ENCODE data around the gene APMAP. TPM values are rescaled to one million over a fixed set of nuclear protein-coding genes. Genes with fewer than 3 reads are reported as not detected.
"Not testable (repeated sequence)": the region's sequence is repeated elsewhere in the genome, so short reads cannot be mapped to it uniquely, and the experiment has no call there.

Gene APMAP
- polyA plus RNA-seq, 6 donors from 2014 or later: 41.4 to 71.6 (median 48.7) TPM

GRCh38 chr20:24952376-24953208 is 40.0 kb downstream of the APMAP start:
- DNase-seq (no peak), ATAC-seq (ENCODE audit: low read depth in 2 of 2) (no peak)
- Mint-ChIP-seq H3K27me3 (peaks cover 4 to 25% (median 9%) of the 10 kb centered on the region in 3 donors), H3K9me3 (peaks cover 0 to 13% (median 6%) of the 10 kb centered on the region in 7 donors), H3K4me1 (peaks cover 13 to 22% (median 21%) of the 10 kb centered on the region in 3 donors), H3K4me3 (no peak overlapping the region), H3K27ac (peak overlapping the region in 1 of 6 donors; percentile 51), H3K36me3 (no peaks in the 10 kb centered on the region)

GRCh38 chr20:24951536-24952083 is 40.9 kb downstream of the APMAP start:
- no peak for DNase-seq
- Mint-ChIP-seq H3K4me3 (no peak overlapping the region), H3K27ac (no peak overlapping the region), H3K9me3 (peaks cover 0 to 22% (median 15%) of the 10 kb centered on the region in 7 donors), H3K36me3 (peaks cover 0 to 6% of the 10 kb centered on the region in 2 donors), H3K27me3 (peaks cover 4 to 25% (median 9%) of the 10 kb centered on the region in 3 donors), H3K4me1 (peaks cover 13 to 22% (median 21%) of the 10 kb centered on the region in 3 donors)
- ATAC-seq (ENCODE audit: low read depth in 2 of 2): no peak

GRCh38 chr20:24950836-24951525 is 41.6 kb downstream of the APMAP start:
- ATAC-seq (ENCODE audit: low read depth in 2 of 2) (no peak), DNase-seq (no peak)
- H3K27me3 Mint-ChIP-seq: peaks cover 4 to 25% (median 9%) of the 10 kb centered on the region in 3 donors
- H3K36me3 Mint-ChIP-seq: peaks cover 4 to 8% of the 10 kb centered on the region in 2 donors
- H3K9me3 Mint-ChIP-seq: peaks cover under 1 to 28% (median 21%) of the 10 kb centered on the region in 7 donors
- no peak overlapping the region for H3K4me3 Mint-ChIP-seq
- no peak overlapping the region for H3K27ac Mint-ChIP-seq
- H3K4me1 Mint-ChIP-seq: peaks cover 13 to 22% (median 21%) of the 10 kb centered on the region in 3 donors

GRCh38 chr20:24950128-24950835 is 42.3 kb downstream of the APMAP start:
- H3K27ac Mint-ChIP-seq: peak overlapping the region in 1 of 6 donors; percentile 38
- no peak for ATAC-seq (ENCODE audit: low read depth in 2 of 2)
- DNase-seq: no peak
- H3K27me3 Mint-ChIP-seq: peaks cover 4 to 25% (median 9%) of the 10 kb centered on the region in 3 donors
- no peak overlapping the region for H3K4me3 Mint-ChIP-seq
- peaks cover 11 to 13% of the 10 kb centered on the region in 2 donors for H3K36me3 Mint-ChIP-seq
- H3K4me1 Mint-ChIP-seq: peaks cover 13 to 17% (median 16%) of the 10 kb centered on the region in 3 donors
- peaks cover 7 to 35% (median 27%) of the 10 kb centered on the region in 7 donors for H3K9me3 Mint-ChIP-seq

- no peak for DNase-seq
- no peak for ATAC-seq (ENCODE audit: low read depth in 2 of 2)
- H3K27me3 Mint-ChIP-seq: peaks cover 4 to 25% (median 9%) of the 10 kb centered on the region in 3 donors
- peaks cover 9 to 13% (median 10%) of the 10 kb centered on the region in 3 donors for H3K4me1 Mint-ChIP-seq
- peaks cover 8 to 40% (median 29%) of the 10 kb centered on the region in 7 donors for H3K9me3 Mint-ChIP-seq
- no peak overlapping the region for H3K4me3 Mint-ChIP-seq
- H3K36me3 Mint-ChIP-seq: peaks cover 12 to 13% of the 10 kb centered on the region in 2 donors
- no peak overlapping the region for H3K27ac Mint-ChIP-seq
These were observed 42.8 kb downstream of the APMAP start for GRCh38 chr20:24949756-24950127.

GRCh38 chr20:24948939-24949679 is 43.4 kb downstream of the APMAP start, which contains the start of gene CST7:
TSS of gene CST7 (plus strand) at chr20:24949269. CDS start at chr20:24949506, 237 bp downstream.
- Mint-ChIP-seq H3K4me3 (peak within 1 kb of the TSS in 1 of 8 donors; percentile 44), H3K27me3 (peaks cover 5 to 25% (median 9%) of the 10 kb centered on the region in 3 donors), H3K36me3 (peaks cover 12 to 13% of the 10 kb centered on the region in 2 donors), H3K9me3 (peaks cover 8 to 44% (median 29%) of the 10 kb centered on the region in 7 donors), H3K27ac (peak within 1 kb of the TSS in 1 of 6 donors; percentile 38), H3K4me1 (peaks cover 6 to 10% (median 6%) of the 10 kb centered on the region in 3 donors)
- DNase-seq (no peak), ATAC-seq (ENCODE audit: low read depth in 2 of 2) (no peak)

GRCh38 chr20:24948396-24948938 is 44.1 kb downstream of the APMAP start:
- H3K27ac Mint-ChIP-seq; DNase-seq; H3K4me3 Mint-ChIP-seq; ATAC-seq (ENCODE audit: low read depth in 2 of 2); H3K4me1 Mint-ChIP-seq: not testable (repeated sequence)
- Mint-ChIP-seq H3K9me3 (peaks cover 8 to 50% (median 29%) of the 10 kb centered on the region in 7 donors), H3K36me3 (peaks cover 12 to 13% of the 10 kb centered on the region in 2 donors), H3K27me3 (peaks cover 7 to 25% (median 9%) of the 10 kb centered on the region in 3 donors)

- ATAC-seq (ENCODE audit: low read depth in 2 of 2); DNase-seq; H3K27ac Mint-ChIP-seq; H3K4me3 Mint-ChIP-seq; H3K4me1 Mint-ChIP-seq: not testable (repeated sequence)
- H3K27me3 Mint-ChIP-seq: peaks cover 7 to 20% (median 9%) of the 10 kb centered on the region in 3 donors
- H3K36me3 Mint-ChIP-seq: peaks cover 12 to 13% of the 10 kb centered on the region in 2 donors
- H3K9me3 Mint-ChIP-seq: peaks cover 8 to 65% (median 40%) of the 10 kb centered on the region in 7 donors
These were observed 46.2 kb downstream of the APMAP start for GRCh38 chr20:24946376-24946775.

- no peak for ATAC-seq (ENCODE audit: low read depth in 2 of 2)
- Mint-ChIP-seq H3K4me1 (no peaks in the 10 kb centered on the region), H3K36me3 (peaks cover 12 to 20% of the 10 kb centered on the region in 2 donors), H3K27me3 (peaks cover 0 to 7% (median 0%) of the 10 kb centered on the region in 3 donors), H3K27ac (no peak overlapping the region), H3K9me3 (peaks cover 8 to 77% (median 45%) of the 10 kb centered on the region in 7 donors), H3K4me3 (no peak overlapping the region)
- no peak for DNase-seq
These were observed 48.8 kb downstream of the APMAP start for GRCh38 chr20:24943731-24944130.

- Mint-ChIP-seq H3K27ac (no peak overlapping the region), H3K9me3 (peaks cover 10 to 72% (median 45%) of the 10 kb centered on the region in 7 donors), H3K4me1 (no peaks in the 10 kb centered on the region), H3K36me3 (peaks cover 12 to 20% of the 10 kb centered on the region in 2 donors), H3K4me3 (no peak overlapping the region), H3K27me3 (peaks cover 0 to 7% (median 0%) of the 10 kb centered on the region in 3 donors)
- ATAC-seq (ENCODE audit: low read depth in 2 of 2) (no peak), DNase-seq (no peak)
These were observed 49.4 kb downstream of the APMAP start for GRCh38 chr20:24943196-24943595.

GRCh38 chr20:24942679-24943078 is 49.9 kb downstream of the APMAP start:
- peaks cover 13 to 66% (median 40%) of the 10 kb centered on the region in 7 donors for H3K9me3 Mint-ChIP-seq
- ATAC-seq (ENCODE audit: low read depth in 2 of 2) (no peak), DNase-seq (no peak)
- H3K36me3 Mint-ChIP-seq: peaks cover 12 to 20% of the 10 kb centered on the region in 2 donors
- peaks cover 0 to 3% (median 0%) of the 10 kb centered on the region in 3 donors for H3K27me3 Mint-ChIP-seq
- H3K4me3 Mint-ChIP-seq: no peak overlapping the region
- H3K27ac Mint-ChIP-seq: peak overlapping the region in 1 of 6 donors; percentile 23
- no peaks in the 10 kb centered on the region for H3K4me1 Mint-ChIP-seq

- H3K4me3 Mint-ChIP-seq: no peak overlapping the region
- no peak overlapping the region for H3K27ac Mint-ChIP-seq
- H3K36me3 Mint-ChIP-seq: peaks cover 0 to 6% of the 10 kb centered on the region in 2 donors
These were observed 53.5 kb downstream of the APMAP start for GRCh38 chr20:24939036-24939435.

More at GRCh38 chr20:24939036-24939435, 53.5 kb downstream of the APMAP start:
- peaks cover 5 to 43% (median 12%) of the 10 kb centered on the region in 7 donors for H3K9me3 Mint-ChIP-seq
- no peak for DNase-seq
- no peak for ATAC-seq (ENCODE audit: low read depth in 2 of 2)
- H3K27me3 Mint-ChIP-seq: peaks cover 0 to 1% (median 0%) of the 10 kb centered on the region in 3 donors
- no peaks in the 10 kb centered on the region for H3K4me1 Mint-ChIP-seq
